GM12878 (cell line): Measurements from ENCODE around the gene TXNRD3. TPM values are rescaled to one million over a fixed set of nuclear protein-coding genes. Genes with fewer than 3 reads are reported as not detected.

ENCODE experiments used
- ATAC-seq: fragments of 200-7000 bp; cut with Tn5 transposase; 3 replicates; pipeline ENCODE4 v1.9.1; 2020; ENCODE audit warnings: mild to moderate bottlenecking, moderate library complexity
- BruUV-seq: library from RNA; stranded (reverse); fragments of 400-500 nt; replicated peaks from 2 replicates; lab custom pipeline; 2021; lab: Mats Ljungman, UMichigan
- CTCF ChIA-PET: fragments of 300-600 bp; sonication (Branson Sonifier 250); formaldehyde crosslinking; extraction: SDS; loops from one replicate; lab custom pipeline; 2021; ENCODE audit warnings: inconsistent platforms; lab: Yijun Ruan, JAX
- POLR2A ChIA-PET: fragments of 350-600 bp; formaldehyde crosslinking; extraction: SDS; loops from one replicate; lab custom pipeline; 2021; ENCODE audit warnings: inconsistent platforms; lab: Charles Lee
- RAD21 ChIA-PET: fragments of 300-600 bp; sonication (Branson Sonifier 250); formaldehyde crosslinking; loops from one replicate; lab custom pipeline; 2023; ENCODE audit warnings: antibody characterized with exemption; ENCODE audit not compliant: unreplicated experiment; lab: Charles Lee
- SMC1A ChIA-PET: fragments of 300-600 bp; sonication (Branson Sonifier 250); formaldehyde crosslinking; loops from one replicate; lab custom pipeline; 2023; ENCODE audit not compliant: unreplicated experiment, uncharacterized antibody; lab: Charles Lee
- DNase-seq: peaks from one replicate; pipeline ENCODE4 v3.0.0-alpha.2; 2011; ENCODE audit warnings: low read depth, low spot score
- FAIRE-seq: peaks from 3 replicates; lab custom pipeline; 2011; peaks lifted over from hg19 to GRCh38; lab: Jason Lieb, UNC
- H2AFZ ChIP-seq: 2 replicates; pipeline ENCODE4 v1.6.0; 2011; ENCODE audit warnings: low read depth, low read length, control low read depth; ENCODE audit not compliant: control insufficient read depth
- H3K27ac ChIP-seq: 2 replicates; pipeline ENCODE4 v1.5.1; 2011; ENCODE audit warnings: control low read depth; ENCODE audit not compliant: control insufficient read depth, insufficient read depth
- H3K27me3 ChIP-seq, 2 experiments: replicated peaks in 1 of 2; 2 replicates each; pipeline versions ENCODE4 v1.6.0 to v1.6.1; 2011; ENCODE audit warnings: low read length in 1 of 2; ENCODE audit not compliant: control insufficient read depth in 2 of 2, insufficient read depth in 2 of 2
- H3K36me3 ChIP-seq, 2 experiments: 2 replicates each; pipeline ENCODE4 v1.5.1; 2011; ENCODE audit warnings: low read length in 1 of 2; ENCODE audit not compliant: control insufficient read depth in 2 of 2, insufficient read depth in 2 of 2
- H3K4me1 ChIP-seq: 2 replicates; pipeline ENCODE4 v1.6.1; 2011; ENCODE audit warnings: mild to moderate bottlenecking, low read length, moderate library complexity, mixed read lengths; ENCODE audit not compliant: control insufficient read depth, insufficient read depth
- H3K4me2 ChIP-seq: 2 replicates; pipeline ENCODE4 v1.6.0; 2011; ENCODE audit warnings: control low read depth; ENCODE audit not compliant: control insufficient read depth, insufficient read depth
- H3K4me3 ChIP-seq: fragments of 200-600 bp; sonication (generic); 2 replicates; pipeline ENCODE4 v1.5.1; 2016
- H3K79me2 ChIP-seq: 2 replicates; pipeline ENCODE4 v1.6.0; 2011; ENCODE audit warnings: low read length; ENCODE audit not compliant: control insufficient read depth, insufficient read depth
- H3K9ac ChIP-seq: 2 replicates; pipeline ENCODE4 v1.8.0; 2011; ENCODE audit warnings: low read length, control low read depth, mixed read lengths; ENCODE audit not compliant: control insufficient read depth, insufficient read depth
- H3K9me3 ChIP-seq: replicated peaks from 3 replicates; pipeline ENCODE4 v1.5.1; 2011; ENCODE audit warnings: mild to moderate bottlenecking, low read length; ENCODE audit not compliant: control insufficient read depth, insufficient read depth
- H4K20me1 ChIP-seq: 2 replicates; pipeline ENCODE4 v1.6.0; 2011; ENCODE audit not compliant: control insufficient read depth, insufficient read depth
- ASH2L ChIP-seq: fragments of 300-600, 200-600 bp; sonication (generic); IDR thresholded peaks from 2 replicates; pipeline ENCODE4 v1.6.1; 2017; ENCODE audit warnings: low read depth, mild to moderate bottlenecking, borderline replicate concordance
- ATF7 ChIP-seq: fragments of 450-650 bp; IDR thresholded peaks from 2 replicates; pipeline ENCODE4 v1.6.1; 2016; ENCODE audit warnings: low read depth, mild to moderate bottlenecking
- CHD1 ChIP-seq: IDR thresholded peaks from 2 replicates; pipeline ENCODE4 v1.6.1; 2012; ENCODE audit warnings: low read depth, low read length, improper control_type of control experiment
- CREM ChIP-seq: IDR thresholded peaks from 2 replicates; pipeline ENCODE4 v1.6.1; 2014; ENCODE audit warnings: antibody characterized with exemption, low read depth
- HCFC1 ChIP-seq: fragments of 150-350 bp; IDR thresholded peaks from 2 replicates; pipeline ENCODE4 v1.6.1; 2014; ENCODE audit warnings: low read length
- HDGF ChIP-seq: fragments of 450-650 bp; IDR thresholded peaks from 2 replicates; pipeline ENCODE4 v1.6.1; 2016; ENCODE audit warnings: antibody characterized with exemption
- KLF5 ChIP-seq: fragments of 450-650 bp; IDR thresholded peaks from 2 replicates; pipeline ENCODE4 v1.6.1; 2014; ENCODE audit warnings: mild to moderate bottlenecking; ENCODE audit not compliant: partially characterized antibody
- NFIC ChIP-seq: IDR thresholded peaks from 2 replicates; pipeline ENCODE4 v1.6.1; 2012; ENCODE audit warnings: low read depth, mild to moderate bottlenecking, inconsistent platforms, low read length, moderate library complexity
- NR2C2 ChIP-seq: IDR thresholded peaks from 2 replicates; pipeline ENCODE4 v1.6.1; 2011; ENCODE audit warnings: borderline replicate concordance, low read depth; ENCODE audit not compliant: control insufficient read depth, insufficient read length
- SKIL ChIP-seq: fragments of 450-650 bp; IDR thresholded peaks from 2 replicates; pipeline ENCODE4 v1.6.1; 2017; ENCODE audit warnings: mild to moderate bottlenecking, low read depth, inconsistent platforms; ENCODE audit not compliant: poor library complexity, severe bottlenecking
- TCF7 ChIP-seq: IDR thresholded peaks from 2 replicates; pipeline ENCODE4 v1.6.1; 2014; ENCODE audit warnings: antibody characterized with exemption, borderline replicate concordance
- YBX1 ChIP-seq: fragments of 450-650 bp; IDR thresholded peaks from 2 replicates; pipeline ENCODE4 v1.6.1; 2016; ENCODE audit warnings: antibody characterized with exemption
- WGBS: methylation state at CpG from one replicate; pipeline ENCODE4 v1.1.6; 2016; ENCODE audit warnings: low lambda C conversion rate; ENCODE audit not compliant: insufficient replicate concordance, insufficient coverage; ENCODE audit errors: missing lambda C conversion rate; 5-methylcytosine and 5-hydroxymethylcytosine counted together
- in situ Hi-C: fragments of 300-500 bp; cut with MboI; formaldehyde crosslinking; loops from 9 replicates; pipeline ENCODE4 v1.14.3; 2018; ENCODE audit warnings: mixed read lengths
- intact Hi-C: fragments of 100-400 bp; cut with micrococcal nuclease; formaldehyde crosslinking; loops from one replicate; pipeline ENCODE4 v1.14.2; 2022; ENCODE audit not compliant: unreplicated experiment
- polyA plus RNA-seq, 11 experiments: library from polyadenylated mRNA; depleted of rRNA in 4 of 11; unstranded in 6 of 11; stranded (reverse) in 5 of 11; fragments of >200 nt; fragmentation: Nextera tagmentation in 4 of 11; fragmentation: Illumina TruSeq in 1 of 11; extraction: Ambion mirVana in 4 of 11; extraction: Trizol in 1 of 11; gene quantifications; 1 replicate in 1 of 11; 2 replicates in 10 of 11; pipeline versions ENCODE4 v1.2.1 to v1.2.3, GENCODE V29; 2011 to 2016; ENCODE audit warnings: inconsistent platforms in 2 of 11, missing spikeins in 2 of 11, low read depth in 1 of 11
- total RNA-seq, 4 experiments: library from RNA; depleted of rRNA in 3 of 4; stranded (reverse); fragments of >200 nt in 3 of 4; fragmentation: Illumina TruSeq in 1 of 4; extraction: Trizol in 1 of 4; gene quantifications; 2 replicates each; pipeline versions ENCODE4 v1.2.1 to v1.2.3, GENCODE V29; 2013 to 2021
- TF ChIP-seq, protein P1 (sequence below): fragments of 450-650 bp; IDR thresholded peaks from 2 replicates; pipeline ENCODE4 v1.6.1; 2017; ENCODE audit warnings: mild to moderate bottlenecking

The TXNRD3 gene
- total and polyA plus RNA-seq, 10 of the 15 experiments (the other 5 are each of a cell fraction or from before 2014, with no cell fraction given), result not detected

- TF ChIP-seq YBX1 (no peak), TCF7 (no peak)
Measured at GRCh38 chr3:126661532-126662364, 6.8 kb upstream of the TXNRD3 start (continued).

DNA sequence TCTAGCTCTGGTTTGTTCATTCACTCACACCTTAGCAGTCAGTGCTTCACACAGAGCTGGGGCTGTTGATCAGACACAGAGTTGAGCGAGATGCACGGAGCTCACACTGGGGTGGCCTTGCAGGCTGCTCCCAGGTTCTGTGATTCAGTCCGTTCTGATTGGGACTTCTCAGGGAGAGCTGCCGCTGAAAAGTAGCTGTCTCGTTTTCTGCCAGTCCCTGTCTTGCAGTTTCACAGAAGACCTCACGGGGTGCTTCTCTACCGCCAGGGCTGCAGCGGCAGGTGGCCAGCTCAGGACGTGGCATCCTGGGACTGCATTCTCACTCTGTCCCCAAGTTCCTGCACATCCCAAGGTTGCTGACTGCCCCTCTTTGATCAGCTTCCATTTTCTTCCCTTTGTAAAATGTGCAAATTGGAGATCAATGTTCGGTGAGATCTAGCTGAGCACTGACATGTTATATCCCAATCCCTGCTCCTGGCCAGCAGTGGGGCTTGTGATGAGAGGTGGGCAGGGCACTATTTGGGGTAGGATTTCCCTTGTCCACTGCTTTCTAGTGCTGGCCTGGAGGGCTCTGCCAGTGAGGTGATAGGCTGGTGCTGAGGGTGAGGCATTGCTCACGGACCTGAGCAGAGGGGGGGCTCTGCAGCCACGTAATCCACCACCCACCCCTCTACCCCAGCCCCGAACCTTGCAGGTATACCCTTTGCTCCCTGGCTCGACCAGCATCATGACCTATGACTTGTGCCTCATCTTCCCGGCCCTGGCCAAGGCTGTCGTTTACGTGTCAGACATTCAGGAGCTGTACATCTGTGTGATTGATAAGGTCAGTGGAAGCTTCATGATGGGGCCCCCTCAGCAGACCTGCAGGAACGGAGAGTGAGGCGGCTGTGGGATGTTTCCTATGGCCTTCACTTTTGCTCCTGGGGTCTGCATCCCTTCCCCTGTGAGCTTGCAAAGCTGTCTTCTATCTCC, 5.3 kb upstream of the TXNRD3 start:
- Histone ChIP-seq H3K27me3 (peaks cover 2 to 3% of the 10 kb centered on the region in 2 experiments; a peak in 3 of 4 replicates), H4K20me1 (no peaks in the 10 kb centered on the region), H3K4me1 (no peaks in the 10 kb centered on the region), H3K4me3 (no peak overlapping the region), H2AFZ (no peak overlapping the region), H3K9me3 (no peaks in the 10 kb centered on the region; the same call in 2 of the 3 replicates), H3K4me2 (no peak overlapping the region), H3K9ac (no peak overlapping the region), H3K27ac (no peak overlapping the region), H3K36me3 (no peaks in the 10 kb centered on the region), H3K79me2 (no peaks in the 10 kb centered on the region)
- in situ Hi-C loops (no loop called here), intact Hi-C loops (no loop called here)
- SMC1A ChIA-PET, result interaction anchor here (0.7 kb wide), 1 partner anchor 13 kb away, joined by 3 read pairs; no protein-coding TSS in a partner anchor
- WGBS, result 43% methylated on average over 19 of the region's 19 CpGs
- CTCF ChIA-PET, result interaction anchor here (0.7 kb wide), 1 partner anchor 19 kb away, joined by 3 read pairs; no protein-coding TSS in a partner anchor
- no peak for DNase-seq
- RAD21 ChIA-PET, result no interaction called here
- TF ChIP-seq KLF5 (no peak), CHD1 (no peak), SKIL (no peak), ASH2L (no peak), HDGF (no peak), HCFC1 (no peak), CREM (no peak), ATF7 (no peak), NR2C2 (no peak), NFIC (no peak)
- TF ChIP-seq, protein P1, sequence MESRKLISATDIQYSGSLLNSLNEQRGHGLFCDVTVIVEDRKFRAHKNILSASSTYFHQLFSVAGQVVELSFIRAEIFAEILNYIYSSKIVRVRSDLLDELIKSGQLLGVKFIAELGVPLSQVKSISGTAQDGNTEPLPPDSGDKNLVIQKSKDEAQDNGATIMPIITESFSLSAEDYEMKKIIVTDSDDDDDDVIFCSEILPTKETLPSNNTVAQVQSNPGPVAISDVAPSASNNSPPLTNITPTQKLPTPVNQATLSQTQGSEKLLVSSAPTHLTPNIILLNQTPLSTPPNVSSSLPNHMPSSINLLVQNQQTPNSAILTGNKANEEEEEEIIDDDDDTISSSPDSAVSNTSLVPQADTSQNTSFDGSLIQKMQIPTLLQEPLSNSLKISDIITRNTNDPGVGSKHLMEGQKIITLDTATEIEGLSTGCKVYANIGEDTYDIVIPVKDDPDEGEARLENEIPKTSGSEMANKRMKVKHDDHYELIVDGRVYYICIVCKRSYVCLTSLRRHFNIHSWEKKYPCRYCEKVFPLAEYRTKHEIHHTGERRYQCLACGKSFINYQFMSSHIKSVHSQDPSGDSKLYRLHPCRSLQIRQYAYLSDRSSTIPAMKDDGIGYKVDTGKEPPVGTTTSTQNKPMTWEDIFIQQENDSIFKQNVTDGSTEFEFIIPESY, result no peak
- BruUV-seq, result no TSS peak
- no peak for FAIRE-seq
- POLR2A ChIA-PET, result no interaction called here
- ATAC-seq, result no peak
